GM12874 (cell line): ENCODE results near the gene DDX4.

ENCODE experiments used
- TF ChIP-seq, protein P1 (sequence below): IDR thresholded peaks from 2 replicates; pipeline ENCODE4 v1.5.1; 2011; ENCODE audit warnings: low read depth, mild to moderate bottlenecking, control low read depth, low read length, moderate library complexity; ENCODE audit not compliant: insufficient read depth

The DDX4 gene

DNA sequence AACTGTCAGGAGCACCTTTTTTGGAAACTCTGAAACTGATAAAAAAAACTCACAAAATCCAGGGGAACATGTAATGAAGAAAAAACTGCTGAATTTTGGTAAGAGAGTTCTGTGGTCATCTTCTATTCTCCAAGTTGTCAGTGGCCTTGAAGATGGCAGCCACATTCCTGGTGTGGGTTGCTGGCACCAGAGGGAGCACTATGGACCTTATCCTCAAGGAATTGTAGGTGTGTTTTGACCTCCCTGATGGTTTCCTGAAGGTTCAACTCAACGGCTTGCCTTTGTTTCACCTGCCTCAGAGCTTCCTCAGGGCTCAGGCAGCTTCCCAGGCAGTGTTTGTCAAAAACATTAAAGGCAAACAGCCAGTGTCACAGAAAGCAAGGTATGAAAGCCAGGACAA, 23.5 kb upstream of the DDX4 start:
- TF ChIP-seq, protein P1, sequence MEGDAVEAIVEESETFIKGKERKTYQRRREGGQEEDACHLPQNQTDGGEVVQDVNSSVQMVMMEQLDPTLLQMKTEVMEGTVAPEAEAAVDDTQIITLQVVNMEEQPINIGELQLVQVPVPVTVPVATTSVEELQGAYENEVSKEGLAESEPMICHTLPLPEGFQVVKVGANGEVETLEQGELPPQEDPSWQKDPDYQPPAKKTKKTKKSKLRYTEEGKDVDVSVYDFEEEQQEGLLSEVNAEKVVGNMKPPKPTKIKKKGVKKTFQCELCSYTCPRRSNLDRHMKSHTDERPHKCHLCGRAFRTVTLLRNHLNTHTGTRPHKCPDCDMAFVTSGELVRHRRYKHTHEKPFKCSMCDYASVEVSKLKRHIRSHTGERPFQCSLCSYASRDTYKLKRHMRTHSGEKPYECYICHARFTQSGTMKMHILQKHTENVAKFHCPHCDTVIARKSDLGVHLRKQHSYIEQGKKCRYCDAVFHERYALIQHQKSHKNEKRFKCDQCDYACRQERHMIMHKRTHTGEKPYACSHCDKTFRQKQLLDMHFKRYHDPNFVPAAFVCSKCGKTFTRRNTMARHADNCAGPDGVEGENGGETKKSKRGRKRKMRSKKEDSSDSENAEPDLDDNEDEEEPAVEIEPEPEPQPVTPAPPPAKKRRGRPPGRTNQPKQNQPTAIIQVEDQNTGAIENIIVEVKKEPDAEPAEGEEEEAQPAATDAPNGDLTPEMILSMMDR = no peak

DNA sequence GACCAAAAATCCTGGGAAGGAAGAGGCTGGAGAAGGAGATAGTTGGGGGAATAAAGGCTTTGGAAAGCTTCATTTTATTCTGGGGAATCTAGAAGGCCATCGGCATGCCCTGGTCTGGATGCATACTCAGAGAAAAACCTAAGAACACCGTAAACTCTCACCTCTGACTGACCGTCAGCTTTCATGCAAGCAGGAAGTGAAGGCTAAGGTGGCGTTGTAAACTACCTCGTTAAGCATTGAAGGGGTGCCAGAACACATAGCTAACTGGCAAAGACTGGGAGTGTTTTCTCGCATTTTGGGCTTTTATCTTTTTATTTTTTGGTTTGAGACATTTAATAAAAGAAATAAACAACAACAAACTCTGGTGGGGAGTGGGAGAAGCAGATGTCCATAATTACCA, 23.1 kb upstream of the DDX4 start:
- TF ChIP-seq, protein P1 = no peak

DNA sequence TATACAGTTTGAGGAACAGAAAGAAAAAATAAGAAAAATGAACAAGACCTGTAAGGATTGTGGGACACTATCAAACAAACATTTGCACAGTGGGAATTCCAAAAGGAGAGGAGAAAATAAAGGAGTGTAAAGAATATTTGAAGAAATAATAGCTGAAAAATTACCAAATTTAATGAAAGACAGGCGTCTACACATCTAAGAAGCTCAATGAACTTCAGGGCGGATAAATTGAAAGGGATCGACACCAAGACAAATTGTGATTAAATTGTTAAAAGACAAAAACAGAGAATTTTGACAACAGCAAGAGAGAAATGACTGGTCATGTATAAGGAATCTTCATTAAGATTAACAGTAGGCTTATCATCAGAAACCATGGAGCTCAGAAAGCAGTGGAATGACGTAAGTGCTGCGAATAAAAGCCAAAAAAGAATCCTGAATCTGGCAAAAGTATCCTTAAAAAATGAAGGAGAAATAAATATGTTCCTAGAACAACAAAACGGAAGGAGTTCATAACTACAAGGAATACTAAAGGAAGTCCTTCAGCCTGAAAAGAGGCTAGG, 22.3 kb upstream of the DDX4 start:
- TF ChIP-seq, protein P1 = no peak

DNA sequence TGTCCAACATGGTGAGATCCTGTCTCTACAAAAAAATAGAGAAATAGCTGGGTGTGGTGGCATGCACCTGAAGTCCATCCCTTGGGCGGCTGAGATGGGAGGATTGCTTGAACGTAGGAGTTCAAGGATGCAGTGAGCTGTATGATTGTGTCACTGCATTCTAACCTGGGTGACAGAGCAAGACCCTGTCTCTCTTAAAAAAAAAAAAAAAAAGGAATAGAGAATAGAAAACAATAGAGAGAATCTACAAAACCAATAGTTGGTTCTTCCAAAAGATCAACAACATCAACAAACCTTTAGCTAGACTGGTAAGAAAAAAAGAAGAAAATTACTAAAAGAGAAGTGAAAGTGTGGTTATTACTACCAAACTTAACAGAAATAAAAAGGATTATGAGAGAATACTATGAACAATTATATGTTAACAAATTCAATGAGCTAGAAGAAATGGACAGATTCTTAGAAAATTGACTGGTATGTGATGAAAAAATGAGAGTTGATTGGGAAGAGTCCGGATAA, 17.6 kb upstream of the DDX4 start:
- TF ChIP-seq, protein P1 = no peak

DNA sequence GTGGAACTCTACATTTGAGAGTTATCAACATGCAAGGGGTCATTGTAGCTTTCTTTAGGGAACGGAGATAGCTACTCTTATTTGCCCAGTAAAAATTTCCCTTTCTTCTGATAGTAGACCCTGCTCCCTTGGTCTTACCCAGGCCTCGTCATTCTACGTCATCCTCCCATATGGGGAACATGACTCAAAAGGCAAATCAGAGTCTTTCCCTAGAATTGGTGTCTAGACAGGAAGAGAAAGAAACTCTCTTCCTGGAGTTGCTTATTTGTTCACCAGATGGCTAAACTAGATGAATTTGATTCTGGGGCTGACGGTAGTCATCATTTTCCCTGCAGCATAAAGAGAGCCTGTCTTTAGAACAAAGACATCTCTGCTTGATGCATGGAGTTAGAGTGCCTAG, 13.6 kb upstream of the DDX4 start:
- TF ChIP-seq, protein P1 = no peak

DNA sequence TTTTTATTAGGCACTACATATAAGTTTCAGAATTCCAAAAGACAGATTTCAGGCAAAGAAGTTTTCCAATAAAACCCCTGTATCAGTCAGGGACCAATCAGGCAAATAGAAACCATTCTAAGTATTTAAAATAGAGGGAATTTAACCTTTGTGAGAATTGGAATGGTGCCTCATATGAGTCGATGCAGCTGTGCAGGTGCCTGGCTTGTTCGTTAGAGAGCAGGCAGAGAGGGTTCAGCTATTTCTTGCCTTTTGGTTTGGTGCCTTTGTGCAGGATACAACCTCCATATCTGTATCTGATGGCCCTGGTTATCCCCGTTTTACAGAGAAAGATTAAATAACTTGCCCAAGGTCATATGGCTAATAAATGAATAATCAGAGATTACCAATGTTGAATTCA, 6.0 kb upstream of the DDX4 start:
- TF ChIP-seq, protein P1 = no peak

DNA sequence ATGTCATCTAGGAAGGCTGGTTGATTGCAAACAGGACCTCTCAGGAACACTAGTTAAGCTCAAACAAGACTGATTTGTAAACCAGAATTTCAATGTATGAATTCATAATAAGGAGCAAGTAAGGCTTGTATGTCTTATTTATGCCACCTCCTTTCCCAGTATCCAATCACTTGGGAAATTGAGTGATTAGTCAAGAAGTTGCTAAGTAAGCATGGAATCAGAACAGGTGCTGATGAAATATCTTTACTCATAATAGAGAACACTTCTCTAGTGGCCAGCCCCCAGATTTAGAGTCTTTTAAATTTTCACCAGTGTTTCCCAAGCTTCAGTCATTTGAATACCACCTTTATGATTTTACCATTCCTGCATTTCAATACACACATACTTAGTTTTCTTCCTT, 5.3 kb upstream of the DDX4 start:
- TF ChIP-seq, protein P1 = no peak
